Liver (tissue), 9 donors: ENCODE measurements around the gene CACNA2D1. TPM values are rescaled to one million over a fixed set of nuclear protein-coding genes. Genes with fewer than 3 reads are reported as not detected.

Experiments used
- DNase-seq: peaks from one replicate; pipeline ENCODE4 v3.0.0-alpha.2; 2017; ENCODE audit warnings: low spot score
- H3K27ac ChIP-seq, 2 donors: one replicate each; pipeline ENCODE4 v1.7.0; 2013; ENCODE audit warnings: inconsistent platforms in 2 of 2, low read length in 2 of 2, control low read depth in 1 of 2, low read depth in 1 of 2, mild to moderate bottlenecking in 1 of 2
- H3K27me3 ChIP-seq, 4 donors: one replicate each; pipeline versions ENCODE4 v1.6.1 to v1.7.0; 2013; ENCODE audit warnings: low read length in 3 of 4, inconsistent platforms in 1 of 4, mild to moderate bottlenecking in 1 of 4, moderate library complexity in 1 of 4; ENCODE audit not compliant: control insufficient read depth in 4 of 4, insufficient read depth in 4 of 4
- H3K36me3 ChIP-seq, 4 donors: one replicate each; pipeline versions ENCODE4 v1.6.1 to v1.7.0; 2013; ENCODE audit warnings: low read length in 3 of 4, mild to moderate bottlenecking in 3 of 4, low read depth in 1 of 4, moderate library complexity in 1 of 4; ENCODE audit not compliant: control insufficient read depth in 4 of 4, insufficient read depth in 3 of 4
- H3K4me1 ChIP-seq, 4 donors: one replicate each; pipeline versions ENCODE4 v1.6.1 to v1.7.0; 2013; ENCODE audit warnings: low read length in 3 of 4, mild to moderate bottlenecking in 3 of 4, moderate library complexity in 1 of 4; ENCODE audit not compliant: control insufficient read depth in 4 of 4, insufficient read depth in 4 of 4
- H3K4me3 ChIP-seq, 3 donors: one replicate each; pipeline versions ENCODE4 v1.6.1 to v1.7.0; 2013; ENCODE audit warnings: low read length in 3 of 3, control low read depth in 1 of 3, low read depth in 1 of 3, mild to moderate bottlenecking in 1 of 3
- H3K9ac ChIP-seq, 2 donors: one replicate each; pipeline ENCODE4 v1.7.0; 2013; ENCODE audit warnings: low read length in 2 of 2, mild to moderate bottlenecking in 2 of 2, moderate library complexity in 2 of 2, control low read depth in 1 of 2, low read depth in 1 of 2
- H3K9me3 ChIP-seq, 4 donors: one replicate each; pipeline versions ENCODE4 v1.6.1 to v1.7.0; 2013; ENCODE audit warnings: low read length in 3 of 4; ENCODE audit not compliant: control insufficient read depth in 4 of 4
- EGR1 ChIP-seq, 2 donors: IDR thresholded peaks; 2 replicates each; pipeline ENCODE4 v1.6.1; 2016 to 2018; ENCODE audit warnings: antibody characterized with exemption in 2 of 2, low read depth in 2 of 2
- FOXA1 ChIP-seq: IDR thresholded peaks from 2 replicates; pipeline ENCODE4 v1.6.1; 2016; ENCODE audit warnings: antibody characterized with exemption
- GABPA ChIP-seq, 2 donors: IDR thresholded peaks in 1 of 2; conservative IDR thresholded peaks in 1 of 2; 2 replicates each; pipeline ENCODE4 v1.6.1; 2016; ENCODE audit warnings: antibody characterized with exemption in 2 of 2, mild to moderate bottlenecking in 1 of 2, moderate library complexity in 1 of 2
- HNF4A ChIP-seq, 2 donors: conservative IDR thresholded peaks; 2 replicates each; pipeline ENCODE4 v1.6.1; 2016; ENCODE audit warnings: antibody characterized with exemption in 2 of 2, mild to moderate bottlenecking in 2 of 2
- HNF4G ChIP-seq: IDR thresholded peaks from 2 replicates; pipeline ENCODE4 v1.6.1; 2016; ENCODE audit warnings: antibody characterized with exemption
- NR2F2 ChIP-seq: IDR thresholded peaks from 2 replicates; pipeline ENCODE4 v1.6.1; 2016; ENCODE audit warnings: antibody characterized with exemption
- RAD21 ChIP-seq, 2 donors: IDR thresholded peaks; 2 replicates each; pipeline ENCODE4 v1.6.1; 2016; ENCODE audit warnings: antibody characterized with exemption in 2 of 2, mild to moderate bottlenecking in 2 of 2
- RXRA ChIP-seq, 2 donors: IDR thresholded peaks; 2 replicates each; pipeline ENCODE4 v1.6.1; 2017 to 2018; ENCODE audit warnings: antibody characterized with exemption in 2 of 2, mild to moderate bottlenecking in 1 of 2
- TAF1 ChIP-seq: conservative IDR thresholded peaks from 2 replicates; pipeline ENCODE4 v1.6.1; 2016; ENCODE audit warnings: antibody characterized with exemption, mild to moderate bottlenecking
- YY1 ChIP-seq: IDR thresholded peaks from 2 replicates; pipeline ENCODE4 v1.6.1; 2016; ENCODE audit warnings: antibody characterized with exemption, mild to moderate bottlenecking
- WGBS: extraction: QIAGEN DNeasy Blood & Tissue Kit; methylation state at CpG from one replicate; pipeline ENCODE4 v1.1.7; 2013; 5-methylcytosine and 5-hydroxymethylcytosine counted together
- polyA plus RNA-seq, 2 donors: library from polyadenylated mRNA; stranded (reverse) in 1 of 2; unstranded in 1 of 2; fragments of 200-250 nt in 1 of 2; fragments of >200 nt in 1 of 2; fragmentation: Nextera tagmentation in 1 of 2; extraction: Ambion mirVana in 1 of 2; gene quantifications; one replicate each; pipeline versions ENCODE4 v1.2.1 to v1.2.3, GENCODE V29; 2013 to 2015
- total RNA-seq, 2 donors: library from RNA; depleted of rRNA; stranded (reverse); fragments of >200 nt; gene quantifications; one replicate each; pipeline ENCODE4 v1.2.3, GENCODE V29; 2014
- TF ChIP-seq, protein P1 (sequence below): fragments of 150-350 bp; IDR thresholded peaks from 2 replicates; pipeline ENCODE4 v1.5.1; 2017; ENCODE audit warnings: improper control_type of control experiment, low read depth, low read length; ENCODE audit not compliant: missing input control
- TF ChIP-seq, protein P2 (sequence below): IDR thresholded peaks from 2 replicates; pipeline ENCODE4 v1.6.1; 2016; ENCODE audit warnings: antibody characterized with exemption
- TF ChIP-seq, protein P3 (sequence below): IDR thresholded peaks from 2 replicates; pipeline ENCODE4 v1.6.1; 2016; ENCODE audit warnings: antibody characterized with exemption
- TF ChIP-seq, protein P4 (sequence below): IDR thresholded peaks from 2 replicates; pipeline ENCODE4 v1.6.1; 2016; ENCODE audit warnings: antibody characterized with exemption, mild to moderate bottlenecking
- donor health status: healthy.
- donor health status: healthy.
- donor health status: healthy.
- donor health status: healthy.
- donor health status: healthy.

CACNA2D1 gene
- total and polyA plus RNA-seq, 4 donors, result 0.42 to 2.3 (median 0.94) TPM

DNA sequence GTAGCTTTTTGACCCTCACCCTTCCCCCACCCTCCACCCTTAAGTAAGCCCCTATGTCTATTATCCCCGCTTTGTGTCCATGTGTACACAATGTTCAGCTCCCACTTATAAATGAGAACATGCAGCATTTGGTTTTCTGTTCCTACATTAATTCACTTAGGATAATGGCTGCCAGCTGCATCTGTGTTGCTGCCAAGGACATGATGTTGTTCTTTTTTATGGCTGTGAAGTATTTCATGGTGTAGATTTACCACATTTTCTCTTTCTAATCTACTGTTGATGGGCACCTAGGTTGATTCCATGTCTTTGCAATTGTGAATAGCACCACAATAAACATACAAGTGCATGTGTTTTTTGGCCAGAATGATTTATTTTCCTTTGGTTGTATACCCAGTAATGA, 232.2 kb downstream of the CACNA2D1 start:
- no peak overlapping the region for H3K27ac ChIP-seq
- H3K36me3 ChIP-seq, result no peaks in the 10 kb centered on the region
- H3K9me3 ChIP-seq, result peaks cover 0 to 7% (median 2%) of the 10 kb centered on the region in 4 donors
- 84% methylated on average over 1 of the region's 1 CpG for WGBS
- peaks cover 0 to 4% (median 0%) of the 10 kb centered on the region in 4 donors for H3K27me3 ChIP-seq
- DNase-seq, result no peak
- no peak overlapping the region for H3K4me3 ChIP-seq
- H3K4me1 ChIP-seq, result no peaks in the 10 kb centered on the region
- H3K9ac ChIP-seq, result no peak overlapping the region
- TF ChIP-seq TAF1 (no peak), GABPA (IDR thresholded peaks at IDR 0.05 in 1 of 2, conservative IDR thresholded peaks at IDR 0.05 in 1 of 2) (no peak), RXRA (IDR thresholded peaks at IDR 0.05) (no peak), YY1 (no peak), NR2F2 (no peak), EGR1 (IDR thresholded peaks at IDR 0.05; ENCODE audit: low read depth in 2 of 2) (no peak), FOXA1 (no peak)
- TF ChIP-seq, protein P1, sequence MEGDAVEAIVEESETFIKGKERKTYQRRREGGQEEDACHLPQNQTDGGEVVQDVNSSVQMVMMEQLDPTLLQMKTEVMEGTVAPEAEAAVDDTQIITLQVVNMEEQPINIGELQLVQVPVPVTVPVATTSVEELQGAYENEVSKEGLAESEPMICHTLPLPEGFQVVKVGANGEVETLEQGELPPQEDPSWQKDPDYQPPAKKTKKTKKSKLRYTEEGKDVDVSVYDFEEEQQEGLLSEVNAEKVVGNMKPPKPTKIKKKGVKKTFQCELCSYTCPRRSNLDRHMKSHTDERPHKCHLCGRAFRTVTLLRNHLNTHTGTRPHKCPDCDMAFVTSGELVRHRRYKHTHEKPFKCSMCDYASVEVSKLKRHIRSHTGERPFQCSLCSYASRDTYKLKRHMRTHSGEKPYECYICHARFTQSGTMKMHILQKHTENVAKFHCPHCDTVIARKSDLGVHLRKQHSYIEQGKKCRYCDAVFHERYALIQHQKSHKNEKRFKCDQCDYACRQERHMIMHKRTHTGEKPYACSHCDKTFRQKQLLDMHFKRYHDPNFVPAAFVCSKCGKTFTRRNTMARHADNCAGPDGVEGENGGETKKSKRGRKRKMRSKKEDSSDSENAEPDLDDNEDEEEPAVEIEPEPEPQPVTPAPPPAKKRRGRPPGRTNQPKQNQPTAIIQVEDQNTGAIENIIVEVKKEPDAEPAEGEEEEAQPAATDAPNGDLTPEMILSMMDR, result no peak
- TF ChIP-seq, protein P2, sequence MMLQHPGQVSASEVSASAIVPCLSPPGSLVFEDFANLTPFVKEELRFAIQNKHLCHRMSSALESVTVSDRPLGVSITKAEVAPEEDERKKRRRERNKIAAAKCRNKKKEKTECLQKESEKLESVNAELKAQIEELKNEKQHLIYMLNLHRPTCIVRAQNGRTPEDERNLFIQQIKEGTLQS, result no peak
- TF ChIP-seq, protein P3, sequence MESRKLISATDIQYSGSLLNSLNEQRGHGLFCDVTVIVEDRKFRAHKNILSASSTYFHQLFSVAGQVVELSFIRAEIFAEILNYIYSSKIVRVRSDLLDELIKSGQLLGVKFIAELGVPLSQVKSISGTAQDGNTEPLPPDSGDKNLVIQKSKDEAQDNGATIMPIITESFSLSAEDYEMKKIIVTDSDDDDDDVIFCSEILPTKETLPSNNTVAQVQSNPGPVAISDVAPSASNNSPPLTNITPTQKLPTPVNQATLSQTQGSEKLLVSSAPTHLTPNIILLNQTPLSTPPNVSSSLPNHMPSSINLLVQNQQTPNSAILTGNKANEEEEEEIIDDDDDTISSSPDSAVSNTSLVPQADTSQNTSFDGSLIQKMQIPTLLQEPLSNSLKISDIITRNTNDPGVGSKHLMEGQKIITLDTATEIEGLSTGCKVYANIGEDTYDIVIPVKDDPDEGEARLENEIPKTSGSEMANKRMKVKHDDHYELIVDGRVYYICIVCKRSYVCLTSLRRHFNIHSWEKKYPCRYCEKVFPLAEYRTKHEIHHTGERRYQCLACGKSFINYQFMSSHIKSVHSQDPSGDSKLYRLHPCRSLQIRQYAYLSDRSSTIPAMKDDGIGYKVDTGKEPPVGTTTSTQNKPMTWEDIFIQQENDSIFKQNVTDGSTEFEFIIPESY, result no peak

DNA sequence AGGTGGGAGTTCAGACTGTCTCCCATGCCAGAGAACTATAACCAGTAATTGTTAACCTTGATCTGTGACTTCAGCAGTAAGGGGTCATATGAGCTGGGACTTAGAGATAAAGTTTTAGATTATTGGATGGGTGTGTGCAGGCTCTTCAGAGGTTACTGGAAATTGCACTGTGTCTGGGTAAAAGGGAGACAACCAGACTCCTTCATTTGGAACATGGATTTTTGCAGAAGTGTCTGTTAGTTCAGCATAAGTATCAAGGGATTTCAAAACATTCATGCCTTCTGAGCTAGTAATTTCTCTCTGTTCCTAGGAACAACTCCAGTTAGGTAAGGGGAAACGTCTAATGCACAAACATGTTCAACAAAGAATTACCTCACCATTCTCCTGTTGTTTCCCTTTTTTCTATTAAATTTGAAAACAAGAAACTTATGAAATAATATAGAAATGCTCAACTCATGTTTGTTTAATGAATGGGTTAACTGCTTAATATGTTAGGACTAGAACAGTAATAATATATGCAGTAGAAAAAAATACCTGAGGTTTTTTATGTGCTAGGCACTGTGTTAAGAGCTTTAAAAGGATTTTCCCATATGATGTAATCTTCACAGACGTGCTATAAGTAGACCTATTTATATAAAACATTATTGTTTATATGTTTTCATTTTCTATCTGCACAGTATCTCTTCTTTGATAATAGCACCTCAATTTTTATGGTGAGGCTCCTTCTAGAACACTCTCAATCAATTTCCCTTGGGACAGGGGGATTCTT, 233.0 kb downstream of the CACNA2D1 start:
- no peak for DNase-seq
- H3K9ac ChIP-seq, result no peak overlapping the region
- peaks cover 0 to 7% (median 2%) of the 10 kb centered on the region in 4 donors for H3K9me3 ChIP-seq
- H3K4me1 ChIP-seq, result no peaks in the 10 kb centered on the region
- no peak overlapping the region for H3K27ac ChIP-seq
- WGBS, result 47% methylated on average over 2 of the region's 2 CpGs
- peaks cover 0 to 4% (median 0%) of the 10 kb centered on the region in 4 donors for H3K27me3 ChIP-seq
- H3K4me3 ChIP-seq, result no peak overlapping the region
- no peaks in the 10 kb centered on the region for H3K36me3 ChIP-seq
- TF ChIP-seq RAD21 (IDR thresholded peaks at IDR 0.05) (no peak), HNF4G (no peak), HNF4A (conservative IDR thresholded peaks at IDR 0.05) (no peak)
- TF ChIP-seq, protein P2, result no peak
- TF ChIP-seq, protein P3, result no peak
- TF ChIP-seq, protein P4, sequence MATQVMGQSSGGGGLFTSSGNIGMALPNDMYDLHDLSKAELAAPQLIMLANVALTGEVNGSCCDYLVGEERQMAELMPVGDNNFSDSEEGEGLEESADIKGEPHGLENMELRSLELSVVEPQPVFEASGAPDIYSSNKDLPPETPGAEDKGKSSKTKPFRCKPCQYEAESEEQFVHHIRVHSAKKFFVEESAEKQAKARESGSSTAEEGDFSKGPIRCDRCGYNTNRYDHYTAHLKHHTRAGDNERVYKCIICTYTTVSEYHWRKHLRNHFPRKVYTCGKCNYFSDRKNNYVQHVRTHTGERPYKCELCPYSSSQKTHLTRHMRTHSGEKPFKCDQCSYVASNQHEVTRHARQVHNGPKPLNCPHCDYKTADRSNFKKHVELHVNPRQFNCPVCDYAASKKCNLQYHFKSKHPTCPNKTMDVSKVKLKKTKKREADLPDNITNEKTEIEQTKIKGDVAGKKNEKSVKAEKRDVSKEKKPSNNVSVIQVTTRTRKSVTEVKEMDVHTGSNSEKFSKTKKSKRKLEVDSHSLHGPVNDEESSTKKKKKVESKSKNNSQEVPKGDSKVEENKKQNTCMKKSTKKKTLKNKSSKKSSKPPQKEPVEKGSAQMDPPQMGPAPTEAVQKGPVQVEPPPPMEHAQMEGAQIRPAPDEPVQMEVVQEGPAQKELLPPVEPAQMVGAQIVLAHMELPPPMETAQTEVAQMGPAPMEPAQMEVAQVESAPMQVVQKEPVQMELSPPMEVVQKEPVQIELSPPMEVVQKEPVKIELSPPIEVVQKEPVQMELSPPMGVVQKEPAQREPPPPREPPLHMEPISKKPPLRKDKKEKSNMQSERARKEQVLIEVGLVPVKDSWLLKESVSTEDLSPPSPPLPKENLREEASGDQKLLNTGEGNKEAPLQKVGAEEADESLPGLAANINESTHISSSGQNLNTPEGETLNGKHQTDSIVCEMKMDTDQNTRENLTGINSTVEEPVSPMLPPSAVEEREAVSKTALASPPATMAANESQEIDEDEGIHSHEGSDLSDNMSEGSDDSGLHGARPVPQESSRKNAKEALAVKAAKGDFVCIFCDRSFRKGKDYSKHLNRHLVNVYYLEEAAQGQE, result no peak
